Measurements from ENCODE around the gene FLAD1. TPM values are rescaled to one million over a fixed set of nuclear protein-coding genes. Genes with fewer than 3 reads are reported as not detected.

The FLAD1 gene
- total and polyA plus RNA-seq, 2 experiments from 2014 or later = 74.5 to 75.0 TPM

- Histone ChIP-seq H3K36me3 (ENCODE audit: insufficient read depth) (no peaks in the 10 kb centered on the region), H3K27ac (ENCODE audit: low read depth) (no peak overlapping the region), H3K27me3 (ENCODE audit: insufficient read depth) (no peaks in the 10 kb centered on the region), H3F3A (replicated peaks; ENCODE audit: low read depth) (peaks cover 24% of the 10 kb centered on the region), H3K4me1 (ENCODE audit: insufficient read depth) (peaks cover 38% of the 10 kb centered on the region), H3K9me2 (ENCODE audit: insufficient read depth) (no peaks in the 10 kb centered on the region), H3K4me3 (peak overlapping the region; percentile 50), H3K79me2 (replicated peaks; ENCODE audit: insufficient read depth) (peaks cover 13% of the 10 kb centered on the region), H3K4me2 (peak overlapping the region; percentile 82), H4K20me1 (replicated peaks; ENCODE audit: insufficient read depth) (peaks cover 19% of the 10 kb centered on the region), H2AFZ (no peak overlapping the region)
- ATAC-seq (peak; percentile 24), DNase-seq (ENCODE audit: low spot score) (no peak)
- peaks cover 63% of the 10 kb centered on the region for H3K4me1 Mint-ChIP-seq
- no peaks in the 10 kb centered on the region for H3K9me3 Mint-ChIP-seq
- H3K36me3 Mint-ChIP-seq (ENCODE audit: low read depth) = peaks cover 24% of the 10 kb centered on the region
- peaks cover 38% of the 10 kb centered on the region for H3K27me3 Mint-ChIP-seq (ENCODE audit: insufficient read depth, low read depth, poor library complexity)
- peak overlapping the region; percentile 90 for H3K4me3 Mint-ChIP-seq
- peak overlapping the region; percentile 98 for H3K27ac Mint-ChIP-seq
- TF ChIP-seq ZNF331 (CRISPR knock-in tag; IDR thresholded peaks at IDR 0.05; ENCODE audit: low read depth) = no peak
- TF ChIP-seq EZH2 (IDR thresholded peaks at IDR 0.05; ENCODE audit: low read depth, unreplicated experiment) = no peak
- 0 out of 2 replicates have a peak, but pooled peaks have one; percentile 0 for TF ChIP-seq POLR2AphosphoS5 (IDR thresholded peaks at IDR 0.05; ENCODE audit: low read depth)
- TF ChIP-seq ZNF114 (CRISPR knock-in tag; IDR thresholded peaks at IDR 0.05) = no peak
- no peak for TF ChIP-seq CTCF (conservative IDR thresholded peaks at IDR 0.05; ENCODE audit: low read depth in 2 of 2)
- no peak for TF ChIP-seq STAT1 (IDR thresholded peaks at IDR 0.05; ENCODE audit: unreplicated experiment)
These were observed 26.6 kb upstream of the FLAD1 start for GRCh38 chr1:154956544-154956941.

- peaks cover 39% of the 10 kb centered on the region for H3K4me1 ChIP-seq (ENCODE audit: insufficient read depth)
- ATAC-seq = no peak
- H3K9me2 ChIP-seq (ENCODE audit: insufficient read depth) = no peaks in the 10 kb centered on the region
- no peaks in the 10 kb centered on the region for H3K36me3 ChIP-seq (ENCODE audit: insufficient read depth)
- H2AFZ ChIP-seq = no peak overlapping the region
- H3K27ac ChIP-seq (ENCODE audit: low read depth) = no peak overlapping the region; the same call in 1 of the 2 replicates
- no peak for DNase-seq (ENCODE audit: low spot score)
- no peaks in the 10 kb centered on the region for H3K27me3 ChIP-seq (ENCODE audit: insufficient read depth)
- peaks cover 19% of the 10 kb centered on the region for H4K20me1 ChIP-seq (replicated peaks; ENCODE audit: insufficient read depth)
- H3K4me3 ChIP-seq = peak overlapping the region; percentile 50
- Mint-ChIP-seq H3K4me3 (peak overlapping the region; percentile 90), H3K27ac (no peak overlapping the region), H3K36me3 (ENCODE audit: low read depth) (peaks cover 25% of the 10 kb centered on the region), H3K9me3 (no peaks in the 10 kb centered on the region), H3K4me1 (peaks cover 65% of the 10 kb centered on the region), H3K27me3 (ENCODE audit: insufficient read depth, low read depth, poor library complexity) (peaks cover 40% of the 10 kb centered on the region)
- peaks cover 26% of the 10 kb centered on the region for H3F3A ChIP-seq (replicated peaks; ENCODE audit: low read depth)
- peaks cover 13% of the 10 kb centered on the region for H3K79me2 ChIP-seq (replicated peaks; ENCODE audit: insufficient read depth)
- H3K4me2 ChIP-seq = peak overlapping the region; percentile 82
- TF ChIP-seq REST (IDR thresholded peaks at IDR 0.05; ENCODE audit: unreplicated experiment) (no peak), ZNF462 (CRISPR knock-in tag; IDR thresholded peaks at IDR 0.05) (no peak), ZNF331 (CRISPR knock-in tag; IDR thresholded peaks at IDR 0.05; ENCODE audit: low read depth) (no peak), ETS1 (IDR thresholded peaks at IDR 0.05) (no peak)
These were observed 26.0 kb upstream of the FLAD1 start for GRCh38 chr1:154957091-154957657.

Measured in GM23338 (cell line).